Fibroblast of skin of abdomen (primary cell): ENCODE data around the gene CDC42SE2.
"Not testable (repeated sequence)": the region's sequence is repeated elsewhere in the genome, so short reads cannot be mapped to it uniquely, and the experiment has no call there.

Source experiments
- DNase-seq: peaks from one replicate; pipeline ENCODE4 v3.0.0-alpha.2; 2013

CDC42SE2 gene

DNA sequence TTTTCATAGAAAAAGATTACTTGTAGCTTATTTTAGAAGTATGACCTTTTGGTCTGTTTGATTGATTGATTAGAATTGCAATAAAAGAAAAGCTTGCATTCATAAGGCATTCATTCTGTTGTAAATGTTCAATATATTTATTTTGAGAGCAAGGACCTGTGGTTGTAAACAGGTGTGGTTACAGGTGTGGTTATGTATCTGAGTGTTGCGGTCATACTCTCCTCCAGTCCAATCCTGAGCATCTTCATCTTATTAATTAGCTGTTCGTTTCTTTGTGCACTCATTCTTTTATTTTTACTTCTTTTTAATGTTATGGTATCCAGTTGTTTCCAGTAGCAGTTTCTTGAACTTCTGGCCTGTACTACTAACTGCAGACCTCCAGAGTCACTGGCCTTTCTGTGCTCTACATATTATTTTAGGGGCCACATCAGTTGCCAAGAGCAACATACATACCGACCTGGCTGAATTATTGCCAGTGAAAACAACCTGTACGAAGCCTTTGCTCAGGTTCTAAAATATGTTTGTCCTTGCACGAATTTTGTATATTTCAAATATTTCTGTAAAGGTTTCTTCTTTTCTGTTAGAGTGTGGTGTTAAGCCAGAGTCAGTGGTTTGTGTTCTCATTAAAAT is 128.7 kb downstream of the CDC42SE2 start:
- DNase-seq: no peak

- no peak for DNase-seq
Measured at GRCh38 chr5:131393498-131393968, 129.7 kb downstream of the CDC42SE2 start.

DNA sequence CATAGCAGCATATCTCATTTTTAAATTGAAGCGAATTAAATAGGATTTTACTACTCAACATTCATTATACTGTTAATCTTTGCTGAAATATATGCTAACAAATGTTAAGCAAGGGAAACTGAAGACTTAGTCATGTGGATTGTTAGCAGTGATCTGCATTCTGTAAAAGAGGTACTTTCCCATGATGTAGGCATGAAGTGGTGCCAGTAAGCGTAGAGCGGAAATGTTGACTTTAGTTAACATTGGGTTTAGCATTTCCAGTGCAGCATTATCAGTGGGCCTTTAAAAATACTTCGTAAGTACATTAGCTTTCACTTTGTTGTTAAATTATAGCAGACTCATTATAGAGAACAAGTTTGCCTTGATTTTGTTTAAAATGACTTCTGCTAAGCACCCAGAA is 130.3 kb downstream of the CDC42SE2 start:
- DNase-seq: no peak

DNA sequence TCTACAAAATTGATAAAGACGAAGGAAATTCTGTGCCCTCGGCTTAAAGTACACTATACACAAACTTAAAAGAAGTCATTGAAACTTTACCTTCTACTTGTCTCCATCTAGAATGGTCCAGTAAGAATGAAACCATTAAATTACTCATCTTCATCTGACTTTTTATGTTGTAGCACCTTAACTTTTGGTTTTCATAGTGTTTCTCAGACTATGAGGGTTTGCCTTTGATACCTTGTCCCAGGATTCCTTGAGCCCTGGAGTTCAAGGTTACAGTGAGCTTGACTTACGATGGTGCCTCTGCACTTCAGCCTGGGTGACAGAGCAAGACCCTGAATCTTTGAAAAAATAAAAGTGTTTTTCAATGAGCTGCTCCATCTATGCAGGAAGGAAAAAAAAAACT is 132.2 kb downstream of the CDC42SE2 start:
- DNase-seq: no peak

GRCh38 chr5:131396630-131397273 is 132.9 kb downstream of the CDC42SE2 start:
- DNase-seq: no peak

DNA sequence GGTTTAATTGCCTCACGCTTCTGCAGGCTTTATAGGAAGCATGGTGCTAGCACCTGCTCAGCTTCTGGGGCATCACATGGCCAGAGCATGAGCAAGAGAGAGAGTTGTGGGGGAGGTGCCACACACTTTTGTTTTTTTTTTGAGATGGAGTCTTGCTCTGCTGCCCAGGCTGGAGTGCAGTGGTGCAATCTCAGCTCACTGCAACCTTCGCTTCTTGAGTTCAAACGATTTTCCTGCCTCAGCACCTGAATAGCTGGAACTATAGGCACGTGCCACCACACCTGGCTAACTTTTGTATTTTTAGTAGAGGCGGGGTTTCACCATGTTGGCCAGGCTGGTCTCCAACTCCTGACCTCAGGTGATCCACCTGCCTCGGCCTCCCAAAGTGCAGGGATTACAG is 135.2 kb downstream of the CDC42SE2 start:
- DNase-seq: not testable (repeated sequence)

DNA sequence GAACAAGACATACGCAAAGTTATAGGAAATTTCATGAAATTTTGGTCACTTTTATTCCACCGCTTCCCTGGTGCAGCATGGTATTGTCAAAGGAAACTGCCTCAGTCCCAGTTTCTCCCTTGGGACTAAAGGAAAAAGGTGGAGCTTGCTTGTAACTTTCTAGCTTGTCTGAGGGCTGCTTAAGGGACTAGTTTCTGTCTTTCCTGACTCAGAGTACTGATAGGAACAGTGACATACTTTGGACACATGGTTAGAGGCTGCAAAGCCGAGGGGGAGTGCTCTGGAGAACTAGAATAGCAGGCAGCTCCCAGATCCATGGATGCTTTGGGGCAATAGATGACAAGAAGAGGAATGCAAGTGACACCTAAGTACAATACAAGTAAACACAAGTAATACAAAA is 136.7 kb downstream of the CDC42SE2 start:
- DNase-seq: no peak

- DNase-seq: no peak
Measured at GRCh38 chr5:131405674-131406073, 141.8 kb downstream of the CDC42SE2 start.

GRCh38 chr5:131406076-131406475 is 142.2 kb downstream of the CDC42SE2 start:
- no peak for DNase-seq

- DNase-seq: no peak
Measured at GRCh38 chr5:131406975-131407638, 143.3 kb downstream of the CDC42SE2 start.

GRCh38 chr5:131413605-131414559 is 150.0 kb downstream of the CDC42SE2 start:
- peak; percentile 52 for DNase-seq

- DNase-seq: no peak
Measured at GRCh38 chr5:131416729-131417128, 152.9 kb downstream of the CDC42SE2 start.

GRCh38 chr5:131417240-131417869 is 153.5 kb downstream of the CDC42SE2 start:
- peak; percentile 64 for DNase-seq

- no peak for DNase-seq
Measured at GRCh38 chr5:131418846-131419245, 155.0 kb downstream of the CDC42SE2 start.

GRCh38 chr5:131419877-131420276 is 156.0 kb downstream of the CDC42SE2 start:
- no peak for DNase-seq

- peak; percentile 12 for DNase-seq
Measured at GRCh38 chr5:131423056-131423455, 159.2 kb downstream of the CDC42SE2 start.

DNA sequence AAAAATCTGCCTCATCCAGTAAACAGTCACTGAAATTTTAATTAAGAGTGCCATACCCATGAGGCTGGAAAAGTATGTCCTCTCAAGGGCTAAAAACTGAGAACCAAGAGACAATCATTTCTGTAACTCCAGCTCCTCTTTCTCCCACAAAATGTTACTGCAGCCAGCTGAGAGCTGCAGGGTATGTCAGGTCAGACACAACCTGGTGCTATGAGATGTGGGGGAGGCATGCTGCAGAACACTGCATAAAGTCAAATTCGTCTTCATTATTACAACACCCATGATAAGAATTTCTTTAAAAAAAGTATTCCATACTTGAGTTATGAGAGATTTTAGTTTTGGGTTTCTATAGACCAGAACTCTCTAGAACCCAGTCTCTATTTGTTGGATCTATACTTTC is 162.2 kb downstream of the CDC42SE2 start:
- no peak for DNase-seq

DNA sequence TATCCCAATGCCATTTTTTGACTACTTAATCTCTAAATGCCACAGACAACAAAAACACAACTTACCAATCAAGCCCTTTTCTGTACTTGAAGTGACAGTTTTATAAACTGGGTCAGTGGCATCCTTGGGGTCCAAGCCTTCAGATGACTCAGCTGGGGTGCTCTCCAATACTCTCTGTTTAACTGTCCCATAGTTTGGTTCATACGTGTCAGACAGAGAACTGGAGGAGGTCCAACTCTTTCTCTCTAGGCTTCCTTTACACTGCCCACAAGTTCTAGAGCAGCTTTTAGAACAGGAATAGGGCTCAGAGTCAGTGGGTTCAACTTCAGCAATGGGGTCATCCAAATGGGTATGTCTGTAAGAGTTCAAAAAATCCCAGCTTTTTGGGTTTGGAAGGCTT is 166.9 kb downstream of the CDC42SE2 start:
- no peak for DNase-seq

GRCh38 chr5:131431794-131432193 is 167.9 kb downstream of the CDC42SE2 start:
- DNase-seq: no peak

- no peak for DNase-seq
Measured at GRCh38 chr5:131433109-131433508, 169.3 kb downstream of the CDC42SE2 start.

GRCh38 chr5:131436081-131436480 is 172.2 kb downstream of the CDC42SE2 start:
- no peak for DNase-seq

DNA sequence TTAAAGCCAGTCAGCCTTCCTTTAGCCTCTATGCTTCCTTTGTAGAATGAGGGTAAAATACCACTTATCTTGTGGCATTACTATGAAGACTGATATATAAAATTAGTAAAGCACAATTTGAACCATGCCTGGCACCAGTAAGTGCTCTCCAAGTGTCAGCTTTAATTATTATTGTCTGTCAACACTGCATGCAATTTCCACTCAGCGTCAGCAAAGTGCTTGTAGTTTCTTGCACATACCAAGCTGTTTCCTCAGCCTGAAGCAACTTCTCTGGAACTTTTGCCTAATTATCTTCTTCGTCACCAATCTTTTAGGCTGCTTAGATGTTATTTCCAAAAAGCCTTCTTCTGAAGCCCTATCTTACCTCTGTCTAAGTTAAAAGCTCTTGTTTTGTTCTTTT is 177.3 kb downstream of the CDC42SE2 start:
- DNase-seq: no peak
